K562 (cell line): ENCODE data around the gene FIG4. TPM values are rescaled to one million over a fixed set of nuclear protein-coding genes. Genes with fewer than 3 reads are reported as not detected.

Experiments
- ATAC-seq: fragments of 200-7000 bp; cut with Tn5 transposase; 3 replicates; pipeline ENCODE4 v1.9.1; 2020; ENCODE audit warnings: moderate library complexity
- BruUV-seq: library from RNA; stranded (reverse); fragments of 400-500 nt; replicated peaks from 2 replicates; lab custom pipeline; 2021; lab: Mats Ljungman, UMichigan
- CTCF ChIA-PET: fragments of 300-600 bp; formaldehyde crosslinking; extraction: SDS; loops from one replicate; lab custom pipeline; 2021; ENCODE audit warnings: low intra/inter-chr PET ratio; lab: Yijun Ruan, JAX
- POLR2A ChIA-PET: fragments of 300-600, 350-650 bp; sonication (Branson Sonifier 250); formaldehyde crosslinking; extraction: SDS; loops from one replicate; lab custom pipeline; 2021; ENCODE audit warnings: antibody characterized with exemption, inconsistent platforms; lab: Yijun Ruan, JAX
- DNase-seq, 4 experiments: peaks; one replicate each; pipeline versions ENCODE4 v3.0.0 to v3.0.0-alpha.2; 2011 to 2018; ENCODE audit warnings: low spot score in 3 of 4, mixed read lengths in 3 of 4; ENCODE audit errors: extremely low read depth in 1 of 4
- FAIRE-seq: peaks from 2 replicates; lab custom pipeline; 2011; peaks lifted over from hg19 to GRCh38; lab: Jason Lieb, UNC
- H2AFZ ChIP-seq: 2 replicates; pipeline ENCODE4 v1.6.0; 2011; ENCODE audit warnings: low read depth, low read length, control low read depth, inconsistent platforms
- H3K27ac ChIP-seq: fragments of 200-600 bp; 3 replicates; pipeline ENCODE4 v1.8.0; 2011; ENCODE audit warnings: low read depth, mild to moderate bottlenecking, control low read depth, inconsistent platforms, low read length, moderate library complexity, mixed read lengths; ENCODE audit errors: extremely low read depth
- H3K27me3 ChIP-seq, 2 experiments: fragments of 300-600 bp in 1 of 2; 2 replicates in 1 of 2; 3 replicates in 1 of 2; pipeline versions ENCODE4 v1.6.0 to v1.8.0; 2011; ENCODE audit warnings: inconsistent platforms in 2 of 2, low read length in 2 of 2, mild to moderate bottlenecking in 1 of 2, mixed read lengths in 1 of 2, moderate library complexity in 1 of 2; ENCODE audit not compliant: control insufficient read depth in 2 of 2, insufficient read depth in 2 of 2
- H3K36me3 ChIP-seq: fragments of 300-600 bp; 3 replicates; pipeline ENCODE4 v1.8.0; 2011; ENCODE audit warnings: mild to moderate bottlenecking, low read length, inconsistent platforms; ENCODE audit not compliant: control insufficient read depth, insufficient read depth
- H3K4me1 ChIP-seq, 2 experiments: fragments of 200-600 bp in 1 of 2; replicated peaks in 1 of 2; 2 replicates in 1 of 2; 3 replicates in 1 of 2; pipeline versions ENCODE4 v1.5.1 to v1.8.0; 2011; ENCODE audit warnings: inconsistent platforms in 2 of 2, low read length in 2 of 2, mild to moderate bottlenecking in 1 of 2, mixed read lengths in 1 of 2, moderate library complexity in 1 of 2; ENCODE audit not compliant: control insufficient read depth in 2 of 2, insufficient read depth in 2 of 2
- H3K4me2 ChIP-seq: 2 replicates; pipeline ENCODE4 v1.6.1; 2011; ENCODE audit warnings: low read length, control low read depth, inconsistent platforms, mixed read lengths; ENCODE audit not compliant: insufficient read depth
- H3K4me3 ChIP-seq: fragments of 200-600 bp; sonication (generic), shearing (Covaris generic); 2 replicates; pipeline ENCODE4 v1.5.1; 2016; ENCODE audit warnings: control low read depth, inconsistent platforms
- H3K79me2 ChIP-seq: fragments of 200-600 bp; 3 replicates; pipeline ENCODE4 v1.8.0; 2011; ENCODE audit warnings: low read length, inconsistent platforms; ENCODE audit not compliant: control insufficient read depth, insufficient read depth
- H3K9ac ChIP-seq, 2 experiments: 2 replicates each; pipeline versions ENCODE4 v1.6.0 to v1.6.1; 2011; ENCODE audit warnings: low read depth in 2 of 2, low read length in 2 of 2, control low read depth in 1 of 2, inconsistent platforms in 1 of 2, mild to moderate bottlenecking in 1 of 2, mixed read lengths in 1 of 2; ENCODE audit not compliant: insufficient read depth in 1 of 2
- H3K9me1 ChIP-seq: one replicate; pipeline ENCODE4 v1.6.0; 2011; ENCODE audit warnings: inconsistent platforms, mild to moderate bottlenecking, low read length, moderate library complexity; ENCODE audit not compliant: control insufficient read depth, insufficient read depth
- H3K9me3 ChIP-seq: replicated peaks from 2 replicates; pipeline ENCODE4 v1.5.1; 2011; ENCODE audit warnings: low read depth, low read length, inconsistent platforms; ENCODE audit not compliant: control insufficient read depth, insufficient read depth
- H4K20me1 ChIP-seq: replicated peaks from 2 replicates; pipeline ENCODE4 v1.6.1; 2011; ENCODE audit warnings: low read length, inconsistent platforms, mixed read lengths; ENCODE audit not compliant: control insufficient read depth, insufficient read depth
- CHD7 ChIP-seq: fragments of 200-600 bp; sonication (generic); IDR thresholded peaks from one replicate; pipeline ENCODE4 v1.6.1; 2012; ENCODE audit warnings: mild to moderate bottlenecking, low read depth, low read length, inconsistent platforms
- DDX20 ChIP-seq: fragments of 450-650 bp; IDR thresholded peaks from 2 replicates; pipeline ENCODE4 v1.6.1; 2016; ENCODE audit warnings: missing genetic modification characterization, low read depth, mild to moderate bottlenecking, missing compliant biosample characterization, moderate library complexity
- FOXJ2 ChIP-seq: fragments of 200-800 bp; sonication (Bioruptor generic); IDR thresholded peaks from 2 replicates; pipeline ENCODE4 v1.6.1; 2016; ENCODE audit warnings: missing genetic modification characterization, missing compliant biosample characterization
- LCOR ChIP-seq: sonication (generic); formaldehyde crosslinking; IDR thresholded peaks from 2 replicates; pipeline ENCODE4 v1.8.0; 2022; ENCODE audit warnings: mild to moderate bottlenecking, missing genetic modification reagents
- RERE ChIP-seq: sonication (generic); formaldehyde crosslinking; IDR thresholded peaks from 2 replicates; pipeline ENCODE4 v1.8.0; 2023; ENCODE audit warnings: missing genetic modification reagents, mild to moderate bottlenecking, borderline replicate concordance
- ZSCAN32 ChIP-seq: fragments of 450-650 bp; formaldehyde crosslinking; IDR thresholded peaks from 2 replicates; pipeline ENCODE4 v1.4.0; 2020; ENCODE audit warnings: mild to moderate bottlenecking, moderate library complexity
- WGBS: fragments of 100-300 bp; shearing (Covaris generic); methylation state at CpG from one replicate; pipeline ENCODE4 v1.1.6; 2016; ENCODE audit warnings: low coverage, mixed read lengths; ENCODE audit not compliant: insufficient coverage; ENCODE audit errors: missing lambda C conversion rate; 5-methylcytosine and 5-hydroxymethylcytosine counted together
- in situ Hi-C: fragments of 300-500 bp; cut with MboI; formaldehyde crosslinking; loops from 4 replicates; pipeline ENCODE4 v1.15.0; 2018; ENCODE audit warnings: inconsistent platforms, mixed read lengths
- intact Hi-C: fragments of 100-400 bp; cut with micrococcal nuclease; formaldehyde crosslinking; loops from 2 replicates; pipeline ENCODE4 v1.14.2; 2022
- polyA plus RNA-seq, 8 experiments: library from polyadenylated mRNA; depleted of rRNA in 4 of 8; stranded (reverse) in 5 of 8; unstranded in 3 of 8; fragments of >200 nt; fragmentation: Nextera tagmentation in 2 of 8; fragmentation: Illumina TruSeq in 1 of 8; extraction: Ambion mirVana in 2 of 8; extraction: Trizol in 1 of 8; gene quantifications; 2 replicates each; pipeline versions ENCODE4 v1.2.1 to v1.2.3, GENCODE V29; 2011 to 2014; ENCODE audit warnings: inconsistent platforms in 1 of 8, missing spikeins in 1 of 8
- total RNA-seq, 7 experiments: library from RNA; depleted of rRNA in 6 of 7; stranded (reverse); fragments of >200 nt in 6 of 7; fragmentation: Illumina TruSeq in 2 of 7; extraction: Trizol in 2 of 7; gene quantifications; 2 replicates each; pipeline versions ENCODE4 v1.2.1 to v1.2.3, GENCODE V29; 2011 to 2021; ENCODE audit warnings: low replicate concordance in 1 of 7

The FIG4 gene
- total and polyA plus RNA-seq, 9 of the 15 experiments (the other 6 are each of a cell fraction or from before 2014, with no cell fraction given), result 1.5 to 6.8 (median 4.3) TPM

- BruUV-seq, result no TSS peak
- no peaks in the 10 kb centered on the region for H3K9me3 ChIP-seq
- H3K27me3 ChIP-seq, result no peaks in the 10 kb centered on the region
- WGBS, result 0% methylated on average over 1 of the region's 1 CpG
- POLR2A ChIA-PET, result interaction anchor here (0.7 to 0.8 kb wide), 2 partner anchors 33 to 381 kb away, joined by 3 read pairs; no protein-coding TSS in a partner anchor
- FAIRE-seq (no peak), ATAC-seq (no peak), DNase-seq (no peak)
- no peaks in the 10 kb centered on the region for H3K79me2 ChIP-seq
- no peak overlapping the region for H3K4me3 ChIP-seq
- H3K27ac ChIP-seq, result no peak overlapping the region
- intact Hi-C loops, result no loop called here
- H3K36me3 ChIP-seq, result no peaks in the 10 kb centered on the region
- no peak overlapping the region for H3K9ac ChIP-seq
- no peaks in the 10 kb centered on the region for H4K20me1 ChIP-seq
- in situ Hi-C loops, result no loop called here
- CTCF ChIA-PET, result no interaction called here
- H2AFZ ChIP-seq, result no peak overlapping the region
- H3K9me1 ChIP-seq, result no peaks in the 10 kb centered on the region
- no peaks in the 10 kb centered on the region for H3K4me1 ChIP-seq
- H3K4me2 ChIP-seq, result no peak overlapping the region
- TF ChIP-seq LCOR (CRISPR knock-in tag) (no peak), ZSCAN32 (CRISPR knock-in tag) (no peak), FOXJ2 (tag) (no peak), CHD7 (no peak), RERE (CRISPR knock-in tag) (no peak), DDX20 (tag) (no peak)
Measured at GRCh38 chr6:109672175-109672574, 18.9 kb upstream of the FIG4 start.
